Mucosa of stomach (tissue), 1 donor: ENCODE measurements around the gene HHATL.

Experiments used
- H3K27me3 ChIP-seq: one replicate; pipeline ENCODE4 v1.7.0; 2013; ENCODE audit warnings: mild to moderate bottlenecking, low read length; ENCODE audit not compliant: control insufficient read depth, insufficient read depth
- H3K36me3 ChIP-seq: one replicate; pipeline ENCODE4 v1.7.0; 2013; ENCODE audit warnings: low read length; ENCODE audit not compliant: control insufficient read depth, insufficient read depth
- H3K4me1 ChIP-seq: one replicate; pipeline ENCODE4 v1.7.0; 2013; ENCODE audit warnings: mild to moderate bottlenecking, low read length; ENCODE audit not compliant: control insufficient read depth, insufficient read depth
- H3K4me3 ChIP-seq: one replicate; pipeline ENCODE4 v1.7.0; 2013; ENCODE audit warnings: low read length
- H3K9ac ChIP-seq: one replicate; pipeline ENCODE4 v1.7.0; 2013; ENCODE audit warnings: mild to moderate bottlenecking, low read length, moderate library complexity
- H3K9me3 ChIP-seq: one replicate; pipeline ENCODE4 v1.7.0; 2013; ENCODE audit warnings: mild to moderate bottlenecking, low read length, moderate library complexity; ENCODE audit not compliant: control insufficient read depth
- donor health status: Pancreatic carcinoma.

Gene HHATL

DNA sequence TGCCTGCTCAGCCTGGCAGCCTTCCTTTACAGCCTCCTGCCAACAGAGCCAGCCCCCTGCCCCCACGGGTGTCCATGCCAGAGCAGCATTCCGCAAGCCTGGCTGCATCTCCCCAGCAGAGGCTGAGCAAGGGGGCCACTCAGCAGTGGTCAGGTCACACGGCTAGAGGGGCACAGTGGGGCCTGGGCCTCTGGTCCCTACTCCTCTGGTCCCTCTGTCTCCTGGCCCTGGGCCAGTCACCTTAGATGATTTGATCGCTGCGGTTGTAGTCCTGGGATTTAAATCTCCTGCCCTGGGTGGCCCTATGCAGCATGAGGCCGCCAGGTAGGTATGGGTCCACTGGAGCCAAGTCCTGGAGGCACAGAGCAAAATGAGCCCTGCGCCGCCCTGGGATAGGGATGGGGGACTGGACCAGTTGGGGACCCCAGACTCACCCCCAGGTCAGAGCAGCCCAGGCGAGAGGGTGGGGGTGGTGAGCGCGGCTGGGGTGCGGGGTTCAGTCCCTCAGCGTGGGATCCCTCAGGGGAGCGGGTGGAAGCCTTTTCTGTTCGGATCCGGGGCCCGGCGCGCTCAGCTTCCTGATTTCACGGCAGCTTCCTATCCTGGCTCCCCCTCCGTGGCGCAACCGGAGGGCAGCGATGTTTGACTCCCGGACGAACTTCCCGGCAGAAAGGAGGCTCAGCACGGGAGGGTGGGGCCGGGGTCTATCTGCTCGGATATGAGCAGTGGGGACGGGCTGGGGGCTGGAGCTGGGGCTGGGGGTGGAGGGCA lies 48.9 kb downstream of the HHATL start, which contains the start of gene ZBTB47:
ZBTB47 (plus strand) TSS at position 138 of the 771 bp plus-strand sequence. CDS start 4,659 bp downstream, outside the sequence.
- Histone ChIP-seq H3K36me3 (no peaks in the 10 kb centered on the region), H3K9me3 (no peaks in the 10 kb centered on the region), H3K4me1 (peaks cover 34% of the 10 kb centered on the region), H3K9ac (peak within 1 kb of the TSS; percentile 74), H3K4me3 (peak within 1 kb of the TSS; percentile 37), H3K27me3 (no peaks in the 10 kb centered on the region)

DNA sequence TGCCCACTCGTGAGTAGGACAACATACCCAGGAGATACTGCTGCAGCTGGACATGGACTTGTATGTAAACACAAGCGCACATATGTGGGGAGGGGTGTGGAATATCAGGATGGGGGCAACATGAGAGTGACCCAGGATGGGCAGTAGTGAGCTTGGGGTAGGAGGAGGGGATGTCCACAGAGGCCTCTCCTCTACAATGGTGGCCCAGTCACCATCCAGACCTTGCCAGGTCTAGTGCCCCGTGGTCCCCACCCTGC lies 49.4 kb downstream of the HHATL start:
- Histone ChIP-seq H3K9me3 (no peaks in the 10 kb centered on the region), H3K27me3 (no peaks in the 10 kb centered on the region), H3K36me3 (no peaks in the 10 kb centered on the region), H3K4me1 (peaks cover 34% of the 10 kb centered on the region), H3K9ac (peak overlapping the region; percentile 74), H3K4me3 (peak overlapping the region; percentile 31)

DNA sequence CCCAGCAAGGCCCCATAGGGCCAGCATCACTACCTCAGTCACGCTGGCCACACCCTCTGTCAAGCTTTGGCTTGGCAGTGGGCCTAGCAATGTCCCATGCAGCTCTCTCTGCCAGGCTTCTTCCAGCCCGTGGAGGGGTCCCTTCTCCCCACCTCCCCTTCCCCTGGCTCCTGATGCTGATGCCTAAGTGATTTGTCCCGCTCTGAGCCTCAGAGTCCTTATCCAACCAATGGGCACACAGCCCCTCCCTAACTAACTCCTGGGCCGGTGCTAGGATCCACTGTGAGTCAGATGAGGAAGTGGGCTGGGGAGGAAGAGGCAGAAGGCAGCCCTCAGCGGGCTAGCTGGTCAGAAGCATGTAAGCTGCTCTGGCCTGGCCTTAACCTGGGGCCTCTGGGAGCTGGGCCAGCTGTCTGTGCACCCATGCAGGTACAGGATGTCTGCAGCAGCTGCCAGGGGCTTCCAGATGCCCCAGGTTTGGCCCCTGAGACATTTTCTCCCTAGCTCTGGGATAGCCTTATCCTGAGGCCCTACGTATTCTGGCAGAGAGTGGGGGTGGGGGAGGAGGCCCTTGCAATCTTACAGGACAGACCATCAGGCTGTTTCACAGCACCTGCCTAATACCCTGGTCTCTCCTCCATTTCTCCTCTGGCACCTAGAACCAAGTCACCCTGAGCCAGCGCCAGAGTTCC lies 49.8 kb downstream of the HHATL start:
- Histone ChIP-seq H3K9me3 (no peaks in the 10 kb centered on the region), H3K4me3 (peak overlapping the region; percentile 31), H3K9ac (peak overlapping the region; percentile 51), H3K27me3 (no peaks in the 10 kb centered on the region), H3K4me1 (peaks cover 34% of the 10 kb centered on the region), H3K36me3 (no peaks in the 10 kb centered on the region)

DNA sequence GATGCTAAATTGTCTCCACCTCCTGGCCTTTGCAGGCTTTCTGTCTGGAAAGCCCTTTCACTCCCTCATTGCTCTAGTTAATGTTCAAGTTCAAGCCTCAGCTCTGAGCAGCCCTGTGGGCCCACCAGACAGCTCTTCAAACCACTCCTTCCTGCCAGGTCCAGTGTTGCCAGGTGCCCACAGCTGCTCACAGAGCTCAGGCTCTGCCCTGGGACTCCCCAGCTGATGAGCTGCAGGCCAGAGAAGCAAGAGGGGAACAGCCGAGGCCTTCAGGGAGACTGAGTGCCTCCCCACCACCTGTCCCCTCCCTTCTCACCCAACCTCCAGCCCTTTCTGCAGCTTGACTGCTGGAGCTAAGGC lies 50.4 kb downstream of the HHATL start:
- H3K4me3 ChIP-seq = no peak overlapping the region
- no peaks in the 10 kb centered on the region for H3K27me3 ChIP-seq
- H3K36me3 ChIP-seq = no peaks in the 10 kb centered on the region
- H3K4me1 ChIP-seq = peaks cover 34% of the 10 kb centered on the region
- no peaks in the 10 kb centered on the region for H3K9me3 ChIP-seq
- no peak overlapping the region for H3K9ac ChIP-seq

DNA sequence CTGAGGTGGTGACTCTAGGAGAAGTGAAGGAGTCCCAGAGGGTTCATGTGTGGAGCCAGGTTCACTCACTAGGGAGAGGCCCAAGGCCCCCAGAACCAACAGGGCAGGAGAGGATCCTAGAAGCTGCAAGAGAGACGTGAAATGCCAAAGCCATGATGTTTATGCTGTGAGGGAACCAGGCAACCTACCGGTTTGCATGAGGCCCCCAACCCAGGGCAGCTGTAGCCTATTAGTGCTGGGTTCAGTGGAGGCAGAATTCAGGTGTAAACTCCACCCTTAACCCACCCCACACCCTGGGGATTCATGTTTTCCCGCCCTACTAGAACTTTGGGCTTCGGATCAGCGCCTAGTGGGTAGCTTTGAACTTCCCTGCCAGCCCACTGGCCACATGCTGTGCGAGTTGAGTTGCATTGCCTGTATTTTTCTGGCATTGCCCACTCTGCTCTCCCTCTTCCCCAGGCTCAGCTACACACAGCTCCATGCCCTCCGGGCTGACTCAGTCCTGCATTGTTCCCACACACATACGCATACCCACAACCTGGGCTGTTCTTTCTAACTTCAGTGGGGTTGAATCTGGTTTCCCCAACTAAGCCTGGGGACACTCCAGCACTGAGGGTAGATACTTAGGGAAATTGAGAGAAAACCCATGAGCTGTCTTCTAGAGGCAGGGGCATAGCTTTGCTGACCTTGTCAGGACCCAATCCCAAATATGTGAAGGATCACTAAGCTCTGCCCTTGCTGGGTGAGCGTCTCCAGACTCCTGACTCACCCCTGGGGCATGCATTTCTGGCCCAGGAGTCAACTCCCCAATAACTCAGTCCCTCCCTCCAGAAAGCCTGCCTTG lies 51.1 kb downstream of the HHATL start:
- no peaks in the 10 kb centered on the region for H3K36me3 ChIP-seq
- H3K9me3 ChIP-seq = no peaks in the 10 kb centered on the region
- peaks cover 34% of the 10 kb centered on the region for H3K4me1 ChIP-seq
- H3K4me3 ChIP-seq = no peak overlapping the region
- H3K9ac ChIP-seq = no peak overlapping the region
- no peaks in the 10 kb centered on the region for H3K27me3 ChIP-seq

DNA sequence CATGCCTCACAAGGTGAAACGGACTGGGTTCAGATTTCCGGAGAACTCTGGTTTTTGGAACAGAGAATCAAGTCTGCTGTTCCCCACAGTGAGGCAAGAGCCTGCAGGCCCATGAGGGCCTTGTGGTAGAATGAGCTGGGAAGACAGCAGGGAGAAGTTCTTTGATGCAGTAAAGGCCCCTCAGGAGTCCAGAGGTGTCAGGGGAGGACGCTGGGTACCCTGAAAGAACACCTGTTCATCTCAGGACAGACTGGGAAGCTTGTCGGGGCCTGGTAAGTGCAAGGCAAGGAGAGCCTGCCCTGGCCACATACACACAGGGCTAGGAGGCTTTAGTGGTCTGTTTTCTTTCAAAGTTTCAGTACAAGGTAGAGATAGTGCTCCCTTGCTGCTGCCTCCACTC lies 52.8 kb downstream of the HHATL start:
- H3K27me3 ChIP-seq = no peaks in the 10 kb centered on the region
- no peak overlapping the region for H3K4me3 ChIP-seq
- peaks cover 21% of the 10 kb centered on the region for H3K4me1 ChIP-seq
- no peaks in the 10 kb centered on the region for H3K9me3 ChIP-seq
- no peaks in the 10 kb centered on the region for H3K36me3 ChIP-seq
- no peak overlapping the region for H3K9ac ChIP-seq

DNA sequence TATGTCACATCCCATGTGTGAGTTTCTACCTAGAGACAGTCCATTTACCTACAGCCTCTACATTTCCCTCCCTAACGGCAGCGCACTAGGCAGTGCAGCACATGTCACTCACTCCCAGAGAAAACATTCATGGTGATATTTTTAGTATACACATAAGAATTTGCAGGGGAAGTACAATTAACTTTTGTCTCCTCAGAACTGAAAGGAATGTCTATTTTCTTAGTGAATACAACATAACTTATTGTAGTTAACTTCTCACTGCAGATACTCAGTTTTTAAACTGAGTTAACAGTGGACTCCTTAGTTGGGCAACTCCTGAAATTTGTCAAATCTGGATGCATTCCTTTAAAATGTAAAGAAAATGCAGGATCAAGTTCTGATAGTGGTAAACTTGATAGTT lies 53.6 kb downstream of the HHATL start:
- no peak overlapping the region for H3K4me3 ChIP-seq
- no peaks in the 10 kb centered on the region for H3K27me3 ChIP-seq
- H3K9me3 ChIP-seq = no peaks in the 10 kb centered on the region
- H3K9ac ChIP-seq = no peak overlapping the region
- peaks cover 21% of the 10 kb centered on the region for H3K4me1 ChIP-seq
- no peaks in the 10 kb centered on the region for H3K36me3 ChIP-seq

DNA sequence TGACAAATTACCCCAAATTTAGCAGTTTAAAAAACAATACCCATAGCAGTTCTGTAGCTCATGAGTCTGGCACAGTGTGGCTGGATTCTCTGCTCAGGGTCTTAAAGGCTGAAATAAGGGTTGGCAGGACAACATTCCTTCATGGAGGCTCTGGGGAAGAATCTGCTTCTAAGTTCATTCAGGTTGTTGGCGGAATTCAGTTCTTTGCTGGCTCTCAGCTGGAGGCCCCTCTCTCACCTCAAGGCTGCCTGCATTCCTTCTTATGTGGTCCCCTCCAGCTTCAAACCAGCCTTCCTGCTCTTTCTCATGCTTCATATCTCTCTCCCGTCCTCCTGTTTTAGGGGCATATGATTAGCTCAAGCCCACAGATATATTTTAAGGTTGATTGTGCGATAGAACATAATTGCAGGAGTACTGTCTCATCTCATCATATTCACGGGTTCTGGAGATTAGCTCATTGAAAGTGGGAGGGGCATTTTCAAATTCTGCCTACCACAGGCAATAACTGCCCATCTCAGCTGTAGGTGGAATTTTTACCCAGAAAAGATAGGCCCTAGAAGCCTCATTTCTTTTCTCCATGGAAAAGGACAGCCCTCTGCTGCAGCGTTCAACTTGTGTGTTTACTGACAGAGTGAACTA lies 54.7 kb downstream of the HHATL start:
- H3K4me1 ChIP-seq = peaks cover 12% of the 10 kb centered on the region
- no peak overlapping the region for H3K9ac ChIP-seq

More for the DNA sequence above, 54.7 kb downstream of the HHATL start:
- Histone ChIP-seq H3K9me3 (no peaks in the 10 kb centered on the region), H3K27me3 (no peaks in the 10 kb centered on the region), H3K4me3 (no peak overlapping the region), H3K36me3 (peaks cover 5% of the 10 kb centered on the region)
